ENCODE measurements around the gene ABCA3.

Gene ABCA3

GRCh38 chr16:2333231-2333630 is 7.3 kb downstream of the ABCA3 start:
- TF ChIP-seq ZFX (IDR thresholded peaks at IDR 0.05) (no peak), CTCF (conservative IDR thresholded peaks at IDR 0.05) (no peak)

GRCh38 chr16:2331931-2332267 is 8.6 kb downstream of the ABCA3 start:
- no peak overlapping the region for H3K27ac ChIP-seq
- TF ChIP-seq CTCF (conservative IDR thresholded peaks at IDR 0.05) (no peak), ZFX (IDR thresholded peaks at IDR 0.05) (no peak)

More at GRCh38 chr16:2333231-2333630, 7.3 kb downstream of the ABCA3 start:
- H3K27ac ChIP-seq: no peak overlapping the region

- H3K27ac ChIP-seq: no peak overlapping the region
- TF ChIP-seq ZFX (IDR thresholded peaks at IDR 0.05): no peak
- no peak for TF ChIP-seq CTCF (conservative IDR thresholded peaks at IDR 0.05)
Measured at GRCh38 chr16:2331199-2331930, 9.2 kb downstream of the ABCA3 start.

- TF ChIP-seq CTCF (conservative IDR thresholded peaks at IDR 0.05): no peak
- TF ChIP-seq ZFX (IDR thresholded peaks at IDR 0.05): no peak
- no peak overlapping the region for H3K27ac ChIP-seq
Measured at GRCh38 chr16:2329532-2329931, 11.0 kb downstream of the ABCA3 start.

- TF ChIP-seq ZFX (IDR thresholded peaks at IDR 0.05) (no peak), CTCF (conservative IDR thresholded peaks at IDR 0.05) (no peak)
- no peak overlapping the region for H3K27ac ChIP-seq
Measured at GRCh38 chr16:2328428-2328827, 12.1 kb downstream of the ABCA3 start.

GRCh38 chr16:2326191-2326590 is 14.3 kb downstream of the ABCA3 start:
- TF ChIP-seq ZFX (IDR thresholded peaks at IDR 0.05): no peak
- no peak for TF ChIP-seq CTCF (conservative IDR thresholded peaks at IDR 0.05)
- H3K27ac ChIP-seq: no peak overlapping the region

GRCh38 chr16:2325791-2326190 is 14.7 kb downstream of the ABCA3 start:
- TF ChIP-seq CTCF (conservative IDR thresholded peaks at IDR 0.05): no peak
- no peak for TF ChIP-seq ZFX (IDR thresholded peaks at IDR 0.05)
- H3K27ac ChIP-seq: no peak overlapping the region

Data from C4-2B (cell line).